Fibroblast of skin of left biceps (primary cell): ENCODE results near the gene CD163.
"Not testable (repeated sequence)": the region's sequence is repeated elsewhere in the genome, so short reads cannot be mapped to it uniquely, and the experiment has no call there.

Experiments used
- DNase-seq, 2 experiments: peaks; one replicate each; pipeline ENCODE4 v3.0.0-alpha.2; 2013; ENCODE audit warnings: low read depth in 2 of 2

Gene CD163

GRCh38 chr12:7503686-7504415 lies at the start of gene CD163:
Gene CD163 (minus strand): TSS chr12:7503777. CDS start chr12:7503690, 87 bp downstream.
- no peak for DNase-seq

- peak; percentile 55 to 60 for DNase-seq
These were observed 39.2 kb upstream of the CD163 start for GRCh38 chr12:7542813-7543212.

- no peak for DNase-seq
These were observed 38.5 kb upstream of the CD163 start for GRCh38 chr12:7542046-7542445.

- no peak for DNase-seq
These were observed 10.8 kb upstream of the CD163 start for GRCh38 chr12:7514416-7514815.

GRCh38 chr12:7512553-7512952 lies 9.0 kb upstream of the CD163 start:
- peak; percentile 81 to 87 for DNase-seq

- not testable (repeated sequence) for DNase-seq
These were observed 6.4 kb upstream of the CD163 start for GRCh38 chr12:7509793-7510470.

- no peak for DNase-seq
These were observed 965 bp downstream of the CD163 start for GRCh38 chr12:7502612-7503011.

- DNase-seq = peak; percentile 31 to 32
These were observed 2.5 kb downstream of the CD163 start for GRCh38 chr12:7501031-7501588.

- no peak for DNase-seq
These were observed 3.9 kb downstream of the CD163 start for GRCh38 chr12:7499636-7500035.

- peak; percentile 98 for DNase-seq
These were observed 4.8 kb downstream of the CD163 start for GRCh38 chr12:7498809-7499208.

GRCh38 chr12:7497661-7498060 lies 5.9 kb downstream of the CD163 start:
- peak; percentile 36 to 52 for DNase-seq

GRCh38 chr12:7496451-7496850 lies 7.1 kb downstream of the CD163 start:
- no peak for DNase-seq

- no peak for DNase-seq
These were observed 8.4 kb downstream of the CD163 start for GRCh38 chr12:7495136-7495535.

- no peak for DNase-seq
These were observed 10.6 kb downstream of the CD163 start for GRCh38 chr12:7493006-7493405.

- no peak for DNase-seq
These were observed 17.1 kb downstream of the CD163 start for GRCh38 chr12:7486512-7486911.

- DNase-seq = no peak
These were observed 18.5 kb downstream of the CD163 start for GRCh38 chr12:7485095-7485494.

GRCh38 chr12:7483343-7483742 lies 20.2 kb downstream of the CD163 start:
- no peak for DNase-seq

GRCh38 chr12:7479771-7480170 lies 23.8 kb downstream of the CD163 start:
- peak in 1 of 2 experiments; percentile 14 for DNase-seq

- no peak for DNase-seq
These were observed 31.5 kb downstream of the CD163 start for GRCh38 chr12:7472060-7472459.

GRCh38 chr12:7460375-7461259 lies 43.0 kb downstream of the CD163 start:
- DNase-seq = peak in 1 of 2 experiments; percentile 9

GRCh38 chr12:7459973-7460372 lies 43.6 kb downstream of the CD163 start:
- no peak for DNase-seq

- no peak for DNase-seq
These were observed 51.8 kb downstream of the CD163 start for GRCh38 chr12:7451756-7452155.
